K562 (cell line): ENCODE data around the gene TFAP2A. TPM values are rescaled to one million over a fixed set of nuclear protein-coding genes. Genes with fewer than 3 reads are reported as not detected.
A peak's percentile ranks its signal among the peaks of the same experiment; 100 is the strongest.

Experiments
- ATAC-seq: fragments of 200-7000 bp; cut with Tn5 transposase; 3 replicates; pipeline ENCODE4 v1.9.1; 2020; ENCODE audit warnings: moderate library complexity
- BruUV-seq: library from RNA; stranded (reverse); fragments of 400-500 nt; replicated peaks from 2 replicates; lab custom pipeline; 2021; lab: Mats Ljungman, UMichigan
- CTCF ChIA-PET: fragments of 300-600 bp; formaldehyde crosslinking; extraction: SDS; loops from one replicate; lab custom pipeline; 2021; ENCODE audit warnings: low intra/inter-chr PET ratio; lab: Yijun Ruan, JAX
- POLR2A ChIA-PET: fragments of 300-600, 350-650 bp; sonication (Branson Sonifier 250); formaldehyde crosslinking; extraction: SDS; loops from one replicate; lab custom pipeline; 2021; ENCODE audit warnings: antibody characterized with exemption, inconsistent platforms; lab: Yijun Ruan, JAX
- DNase-seq, 4 experiments: peaks; one replicate each; pipeline versions ENCODE4 v3.0.0 to v3.0.0-alpha.2; 2011 to 2018; ENCODE audit warnings: low spot score in 3 of 4, mixed read lengths in 3 of 4; ENCODE audit errors: extremely low read depth in 1 of 4
- FAIRE-seq: peaks from 2 replicates; lab custom pipeline; 2011; peaks lifted over from hg19 to GRCh38; lab: Jason Lieb, UNC
- H2AFZ ChIP-seq: 2 replicates; pipeline ENCODE4 v1.6.0; 2011; ENCODE audit warnings: low read depth, low read length, control low read depth, inconsistent platforms
- H3K27ac ChIP-seq: fragments of 200-600 bp; 3 replicates; pipeline ENCODE4 v1.8.0; 2011; ENCODE audit warnings: low read depth, mild to moderate bottlenecking, control low read depth, inconsistent platforms, low read length, moderate library complexity, mixed read lengths; ENCODE audit errors: extremely low read depth
- H3K27me3 ChIP-seq, 2 experiments: fragments of 300-600 bp in 1 of 2; 2 replicates in 1 of 2; 3 replicates in 1 of 2; pipeline versions ENCODE4 v1.6.0 to v1.8.0; 2011; ENCODE audit warnings: inconsistent platforms in 2 of 2, low read length in 2 of 2, mild to moderate bottlenecking in 1 of 2, mixed read lengths in 1 of 2, moderate library complexity in 1 of 2; ENCODE audit not compliant: control insufficient read depth in 2 of 2, insufficient read depth in 2 of 2
- H3K36me3 ChIP-seq: fragments of 300-600 bp; 3 replicates; pipeline ENCODE4 v1.8.0; 2011; ENCODE audit warnings: mild to moderate bottlenecking, low read length, inconsistent platforms; ENCODE audit not compliant: control insufficient read depth, insufficient read depth
- H3K4me1 ChIP-seq, 2 experiments: fragments of 200-600 bp in 1 of 2; replicated peaks in 1 of 2; 2 replicates in 1 of 2; 3 replicates in 1 of 2; pipeline versions ENCODE4 v1.5.1 to v1.8.0; 2011; ENCODE audit warnings: inconsistent platforms in 2 of 2, low read length in 2 of 2, mild to moderate bottlenecking in 1 of 2, mixed read lengths in 1 of 2, moderate library complexity in 1 of 2; ENCODE audit not compliant: control insufficient read depth in 2 of 2, insufficient read depth in 2 of 2
- H3K4me2 ChIP-seq: 2 replicates; pipeline ENCODE4 v1.6.1; 2011; ENCODE audit warnings: low read length, control low read depth, inconsistent platforms, mixed read lengths; ENCODE audit not compliant: insufficient read depth
- H3K4me3 ChIP-seq: fragments of 200-600 bp; sonication (generic), shearing (Covaris generic); 2 replicates; pipeline ENCODE4 v1.5.1; 2016; ENCODE audit warnings: control low read depth, inconsistent platforms
- H3K79me2 ChIP-seq: fragments of 200-600 bp; 3 replicates; pipeline ENCODE4 v1.8.0; 2011; ENCODE audit warnings: low read length, inconsistent platforms; ENCODE audit not compliant: control insufficient read depth, insufficient read depth
- H3K9ac ChIP-seq, 2 experiments: 2 replicates each; pipeline versions ENCODE4 v1.6.0 to v1.6.1; 2011; ENCODE audit warnings: low read depth in 2 of 2, low read length in 2 of 2, control low read depth in 1 of 2, inconsistent platforms in 1 of 2, mild to moderate bottlenecking in 1 of 2, mixed read lengths in 1 of 2; ENCODE audit not compliant: insufficient read depth in 1 of 2
- H3K9me1 ChIP-seq: one replicate; pipeline ENCODE4 v1.6.0; 2011; ENCODE audit warnings: inconsistent platforms, mild to moderate bottlenecking, low read length, moderate library complexity; ENCODE audit not compliant: control insufficient read depth, insufficient read depth
- H3K9me3 ChIP-seq: replicated peaks from 2 replicates; pipeline ENCODE4 v1.5.1; 2011; ENCODE audit warnings: low read depth, low read length, inconsistent platforms; ENCODE audit not compliant: control insufficient read depth, insufficient read depth
- H4K20me1 ChIP-seq: replicated peaks from 2 replicates; pipeline ENCODE4 v1.6.1; 2011; ENCODE audit warnings: low read length, inconsistent platforms, mixed read lengths; ENCODE audit not compliant: control insufficient read depth, insufficient read depth
- CEBPB ChIP-seq: fragments of 450-650 bp; IDR thresholded peaks from 2 replicates; pipeline ENCODE4 v1.6.1; 2016; ENCODE audit warnings: missing genetic modification characterization, missing compliant biosample characterization
- THRA ChIP-seq: fragments of 450-650 bp; IDR thresholded peaks from 2 replicates; pipeline ENCODE4 v1.6.1; 2017; ENCODE audit warnings: mild to moderate bottlenecking, moderate library complexity
- WGBS: fragments of 100-300 bp; shearing (Covaris generic); methylation state at CpG from one replicate; pipeline ENCODE4 v1.1.6; 2016; ENCODE audit warnings: low coverage, mixed read lengths; ENCODE audit not compliant: insufficient coverage; ENCODE audit errors: missing lambda C conversion rate; 5-methylcytosine and 5-hydroxymethylcytosine counted together
- in situ Hi-C: fragments of 300-500 bp; cut with MboI; formaldehyde crosslinking; loops from 4 replicates; pipeline ENCODE4 v1.15.0; 2018; ENCODE audit warnings: inconsistent platforms, mixed read lengths
- intact Hi-C: fragments of 100-400 bp; cut with micrococcal nuclease; formaldehyde crosslinking; loops from 2 replicates; pipeline ENCODE4 v1.14.2; 2022
- polyA plus RNA-seq, 8 experiments: library from polyadenylated mRNA; depleted of rRNA in 4 of 8; stranded (reverse) in 5 of 8; unstranded in 3 of 8; fragments of >200 nt; fragmentation: Nextera tagmentation in 2 of 8; fragmentation: Illumina TruSeq in 1 of 8; extraction: Ambion mirVana in 2 of 8; extraction: Trizol in 1 of 8; gene quantifications; 2 replicates each; pipeline versions ENCODE4 v1.2.1 to v1.2.3, GENCODE V29; 2011 to 2014; ENCODE audit warnings: inconsistent platforms in 1 of 8, missing spikeins in 1 of 8
- total RNA-seq, 7 experiments: library from RNA; depleted of rRNA in 6 of 7; stranded (reverse); fragments of >200 nt in 6 of 7; fragmentation: Illumina TruSeq in 2 of 7; extraction: Trizol in 2 of 7; gene quantifications; 2 replicates each; pipeline versions ENCODE4 v1.2.1 to v1.2.3, GENCODE V29; 2011 to 2021; ENCODE audit warnings: low replicate concordance in 1 of 7

TFAP2A gene
- total and polyA plus RNA-seq, 9 of the 15 experiments (the other 6 are each of a cell fraction or from before 2014, with no cell fraction given): 0.14 to 0.53 (median 0.19) TPM; not detected in 1

- in situ Hi-C loops: no loop called here
These were observed 7.2 kb downstream of the TFAP2A start for GRCh38 chr6:10407674-10408054.

More at GRCh38 chr6:10407674-10408054, 7.2 kb downstream of the TFAP2A start:
- BruUV-seq: no TSS peak
- Histone ChIP-seq H3K4me1 (peaks cover 13 to 21% of the 10 kb centered on the region in 2 experiments), H3K4me3 (no peak overlapping the region), H4K20me1 (no peaks in the 10 kb centered on the region), H2AFZ (no peak overlapping the region), H3K36me3 (no peaks in the 10 kb centered on the region), H3K9me1 (no peaks in the 10 kb centered on the region), H3K4me2 (no peak overlapping the region), H3K9ac (no peak overlapping the region), H3K9me3 (0 out of 2 replicates have a peak, but pooled peaks cover 2% of the 10 kb centered on the region), H3K27me3 (peaks cover 0 to under 1% of the 10 kb centered on the region in 2 experiments; a peak in 1 of 5 replicates), H3K27ac (no peak overlapping the region), H3K79me2 (peaks cover 19% of the 10 kb centered on the region)
- whole genome bisulfite sequencing: 74% methylated on average over 3 of the region's 3 CpGs
- intact Hi-C loops: no loop called here
- no peak for TF ChIP-seq THRA
- peak; percentile 55 for TF ChIP-seq CEBPB (tag)
- no peak for DNase-seq
- no peak for ATAC-seq
- POLR2A ChIA-PET: interaction anchor here (1.2 kb wide), 1 partner anchor 22 kb away, joined by 3 read pairs; no protein-coding TSS in a partner anchor
- CTCF ChIA-PET: no interaction called here
- no peak for FAIRE-seq
